K562 (cell line): ENCODE results near the gene RAB1B. TPM values are rescaled to one million over a fixed set of nuclear protein-coding genes. Genes with fewer than 3 reads are reported as not detected.
A peak's percentile ranks its signal among the peaks of the same experiment; 100 is the strongest.

Experiments used
- CCNT2 ChIP-seq: IDR thresholded peaks from 2 replicates; pipeline ENCODE4 v1.6.1; 2011; ENCODE audit warnings: borderline replicate concordance, low read depth, mild to moderate bottlenecking, moderate library complexity, mixed read lengths, low read length; ENCODE audit not compliant: insufficient read length; ENCODE audit errors: extremely low read depth
- COPS2 ChIP-seq: fragments of 450-650 bp; conservative IDR thresholded peaks from 2 replicates; pipeline ENCODE4 v1.6.1; 2016; ENCODE audit warnings: mild to moderate bottlenecking, moderate library complexity
- ETV5 ChIP-seq: sonication (generic); formaldehyde crosslinking; IDR thresholded peaks from 2 replicates; pipeline ENCODE4 v1.4.0; 2020; ENCODE audit warnings: low read depth, mild to moderate bottlenecking, missing genetic modification reagents
- GTF2B ChIP-seq: IDR thresholded peaks from 2 replicates; pipeline ENCODE4 v1.6.1; 2011; ENCODE audit not compliant: insufficient read length; ENCODE audit errors: extremely low read depth
- HNRNPK ChIP-seq: fragments of 200-400 bp; formaldehyde crosslinking; IDR thresholded peaks from one replicate; pipeline ENCODE4 v1.6.1; 2018; ENCODE audit warnings: mild to moderate bottlenecking, low read depth, low read length; ENCODE audit not compliant: poor library complexity, severe bottlenecking
- KLF1 ChIP-seq: fragments of 450-650 bp; IDR thresholded peaks from 2 replicates; pipeline ENCODE4 v1.6.1; 2016; ENCODE audit warnings: missing genetic modification characterization, missing compliant biosample characterization
- NFYB ChIP-seq: IDR thresholded peaks from 2 replicates; pipeline ENCODE4 v1.6.1; 2011; ENCODE audit warnings: mild to moderate bottlenecking, moderate library complexity; ENCODE audit not compliant: insufficient read length; ENCODE audit errors: extremely low read depth
- RHOXF2B ChIP-seq: fragments of 250-450 bp; sonication (Bioruptor Pico); conservative IDR thresholded peaks from 2 replicates; pipeline ENCODE4 v1.5.1; 2021
- ZNF717 ChIP-seq: fragments of 250-450 bp; sonication (Bioruptor Pico); IDR thresholded peaks from 2 replicates; pipeline ENCODE4 v1.5.0; 2021
- polyA plus RNA-seq, 8 experiments: library from polyadenylated mRNA; depleted of rRNA in 4 of 8; stranded (reverse) in 5 of 8; unstranded in 3 of 8; fragments of >200 nt; fragmentation: Nextera tagmentation in 2 of 8; fragmentation: Illumina TruSeq in 1 of 8; extraction: Ambion mirVana in 2 of 8; extraction: Trizol in 1 of 8; gene quantifications; 2 replicates each; pipeline versions ENCODE4 v1.2.1 to v1.2.3, GENCODE V29; 2011 to 2014; ENCODE audit warnings: inconsistent platforms in 1 of 8, missing spikeins in 1 of 8
- total RNA-seq, 7 experiments: library from RNA; depleted of rRNA in 6 of 7; stranded (reverse); fragments of >200 nt in 6 of 7; fragmentation: Illumina TruSeq in 2 of 7; extraction: Trizol in 2 of 7; gene quantifications; 2 replicates each; pipeline versions ENCODE4 v1.2.1 to v1.2.3, GENCODE V29; 2011 to 2021; ENCODE audit warnings: low replicate concordance in 1 of 7
- TF ChIP-seq, protein P1 (sequence below): fragments of 450-650 bp; IDR thresholded peaks from 2 replicates; pipeline ENCODE4 v1.6.1; 2016; ENCODE audit warnings: mild to moderate bottlenecking
- TF ChIP-seq, protein P2 (sequence below): fragments of 200-800 bp; sonication (Bioruptor generic); IDR thresholded peaks from 2 replicates; pipeline ENCODE4 v1.6.1; 2016; ENCODE audit warnings: missing genetic modification characterization, missing compliant biosample characterization
- TF ChIP-seq, protein P3 (sequence below): sonication (generic); formaldehyde crosslinking; IDR thresholded peaks from 2 replicates; pipeline ENCODE4 v1.8.0; 2023; ENCODE audit warnings: mild to moderate bottlenecking, missing genetic modification reagents
- TF ChIP-seq, protein P4 (sequence below): fragments of 250-450 bp; sonication (Bioruptor Pico); IDR thresholded peaks from 2 replicates; pipeline ENCODE4 v1.4.0; 2020; ENCODE audit warnings: mild to moderate bottlenecking, moderate library complexity, borderline replicate concordance

RAB1B gene
- total and polyA plus RNA-seq, 9 of the 15 experiments (the other 6 are each of a cell fraction or from before 2014, with no cell fraction given): 5.6 to 146 (median 98.6) TPM

GRCh38 chr11:66282468-66283455, 14.3 kb downstream of the RAB1B start (continued):
- TF ChIP-seq, protein P1, sequence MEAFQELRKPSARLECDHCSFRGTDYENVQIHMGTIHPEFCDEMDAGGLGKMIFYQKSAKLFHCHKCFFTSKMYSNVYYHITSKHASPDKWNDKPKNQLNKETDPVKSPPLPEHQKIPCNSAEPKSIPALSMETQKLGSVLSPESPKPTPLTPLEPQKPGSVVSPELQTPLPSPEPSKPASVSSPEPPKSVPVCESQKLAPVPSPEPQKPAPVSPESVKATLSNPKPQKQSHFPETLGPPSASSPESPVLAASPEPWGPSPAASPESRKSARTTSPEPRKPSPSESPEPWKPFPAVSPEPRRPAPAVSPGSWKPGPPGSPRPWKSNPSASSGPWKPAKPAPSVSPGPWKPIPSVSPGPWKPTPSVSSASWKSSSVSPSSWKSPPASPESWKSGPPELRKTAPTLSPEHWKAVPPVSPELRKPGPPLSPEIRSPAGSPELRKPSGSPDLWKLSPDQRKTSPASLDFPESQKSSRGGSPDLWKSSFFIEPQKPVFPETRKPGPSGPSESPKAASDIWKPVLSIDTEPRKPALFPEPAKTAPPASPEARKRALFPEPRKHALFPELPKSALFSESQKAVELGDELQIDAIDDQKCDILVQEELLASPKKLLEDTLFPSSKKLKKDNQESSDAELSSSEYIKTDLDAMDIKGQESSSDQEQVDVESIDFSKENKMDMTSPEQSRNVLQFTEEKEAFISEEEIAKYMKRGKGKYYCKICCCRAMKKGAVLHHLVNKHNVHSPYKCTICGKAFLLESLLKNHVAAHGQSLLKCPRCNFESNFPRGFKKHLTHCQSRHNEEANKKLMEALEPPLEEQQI: no peak
- TF ChIP-seq NFYB (no peak), ZNF717 (no peak), COPS2 (no peak), GTF2B (no peak), CCNT2 (peak; percentile 68), HNRNPK (no peak), ETV5 (CRISPR knock-in tag) (no peak), RHOXF2B (CRISPR knock-in tag) (no peak), KLF1 (tag) (no peak)
- TF ChIP-seq, protein P2, sequence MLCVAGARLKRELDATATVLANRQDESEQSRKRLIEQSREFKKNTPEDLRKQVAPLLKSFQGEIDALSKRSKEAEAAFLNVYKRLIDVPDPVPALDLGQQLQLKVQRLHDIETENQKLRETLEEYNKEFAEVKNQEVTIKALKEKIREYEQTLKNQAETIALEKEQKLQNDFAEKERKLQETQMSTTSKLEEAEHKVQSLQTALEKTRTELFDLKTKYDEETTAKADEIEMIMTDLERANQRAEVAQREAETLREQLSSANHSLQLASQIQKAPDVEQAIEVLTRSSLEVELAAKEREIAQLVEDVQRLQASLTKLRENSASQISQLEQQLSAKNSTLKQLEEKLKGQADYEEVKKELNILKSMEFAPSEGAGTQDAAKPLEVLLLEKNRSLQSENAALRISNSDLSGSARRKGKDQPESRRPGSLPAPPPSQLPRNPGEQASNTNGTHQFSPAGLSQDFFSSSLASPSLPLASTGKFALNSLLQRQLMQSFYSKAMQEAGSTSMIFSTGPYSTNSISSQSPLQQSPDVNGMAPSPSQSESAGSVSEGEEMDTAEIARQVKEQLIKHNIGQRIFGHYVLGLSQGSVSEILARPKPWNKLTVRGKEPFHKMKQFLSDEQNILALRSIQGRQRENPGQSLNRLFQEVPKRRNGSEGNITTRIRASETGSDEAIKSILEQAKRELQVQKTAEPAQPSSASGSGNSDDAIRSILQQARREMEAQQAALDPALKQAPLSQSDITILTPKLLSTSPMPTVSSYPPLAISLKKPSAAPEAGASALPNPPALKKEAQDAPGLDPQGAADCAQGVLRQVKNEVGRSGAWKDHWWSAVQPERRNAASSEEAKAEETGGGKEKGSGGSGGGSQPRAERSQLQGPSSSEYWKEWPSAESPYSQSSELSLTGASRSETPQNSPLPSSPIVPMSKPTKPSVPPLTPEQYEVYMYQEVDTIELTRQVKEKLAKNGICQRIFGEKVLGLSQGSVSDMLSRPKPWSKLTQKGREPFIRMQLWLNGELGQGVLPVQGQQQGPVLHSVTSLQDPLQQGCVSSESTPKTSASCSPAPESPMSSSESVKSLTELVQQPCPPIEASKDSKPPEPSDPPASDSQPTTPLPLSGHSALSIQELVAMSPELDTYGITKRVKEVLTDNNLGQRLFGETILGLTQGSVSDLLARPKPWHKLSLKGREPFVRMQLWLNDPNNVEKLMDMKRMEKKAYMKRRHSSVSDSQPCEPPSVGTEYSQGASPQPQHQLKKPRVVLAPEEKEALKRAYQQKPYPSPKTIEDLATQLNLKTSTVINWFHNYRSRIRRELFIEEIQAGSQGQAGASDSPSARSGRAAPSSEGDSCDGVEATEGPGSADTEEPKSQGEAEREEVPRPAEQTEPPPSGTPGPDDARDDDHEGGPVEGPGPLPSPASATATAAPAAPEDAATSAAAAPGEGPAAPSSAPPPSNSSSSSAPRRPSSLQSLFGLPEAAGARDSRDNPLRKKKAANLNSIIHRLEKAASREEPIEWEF (CRISPR knock-in tag): no peak
- TF ChIP-seq, protein P3, sequence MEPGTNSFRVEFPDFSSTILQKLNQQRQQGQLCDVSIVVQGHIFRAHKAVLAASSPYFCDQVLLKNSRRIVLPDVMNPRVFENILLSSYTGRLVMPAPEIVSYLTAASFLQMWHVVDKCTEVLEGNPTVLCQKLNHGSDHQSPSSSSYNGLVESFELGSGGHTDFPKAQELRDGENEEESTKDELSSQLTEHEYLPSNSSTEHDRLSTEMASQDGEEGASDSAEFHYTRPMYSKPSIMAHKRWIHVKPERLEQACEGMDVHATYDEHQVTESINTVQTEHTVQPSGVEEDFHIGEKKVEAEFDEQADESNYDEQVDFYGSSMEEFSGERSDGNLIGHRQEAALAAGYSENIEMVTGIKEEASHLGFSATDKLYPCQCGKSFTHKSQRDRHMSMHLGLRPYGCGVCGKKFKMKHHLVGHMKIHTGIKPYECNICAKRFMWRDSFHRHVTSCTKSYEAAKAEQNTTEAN (CRISPR knock-in tag): no peak
- TF ChIP-seq, protein P4, sequence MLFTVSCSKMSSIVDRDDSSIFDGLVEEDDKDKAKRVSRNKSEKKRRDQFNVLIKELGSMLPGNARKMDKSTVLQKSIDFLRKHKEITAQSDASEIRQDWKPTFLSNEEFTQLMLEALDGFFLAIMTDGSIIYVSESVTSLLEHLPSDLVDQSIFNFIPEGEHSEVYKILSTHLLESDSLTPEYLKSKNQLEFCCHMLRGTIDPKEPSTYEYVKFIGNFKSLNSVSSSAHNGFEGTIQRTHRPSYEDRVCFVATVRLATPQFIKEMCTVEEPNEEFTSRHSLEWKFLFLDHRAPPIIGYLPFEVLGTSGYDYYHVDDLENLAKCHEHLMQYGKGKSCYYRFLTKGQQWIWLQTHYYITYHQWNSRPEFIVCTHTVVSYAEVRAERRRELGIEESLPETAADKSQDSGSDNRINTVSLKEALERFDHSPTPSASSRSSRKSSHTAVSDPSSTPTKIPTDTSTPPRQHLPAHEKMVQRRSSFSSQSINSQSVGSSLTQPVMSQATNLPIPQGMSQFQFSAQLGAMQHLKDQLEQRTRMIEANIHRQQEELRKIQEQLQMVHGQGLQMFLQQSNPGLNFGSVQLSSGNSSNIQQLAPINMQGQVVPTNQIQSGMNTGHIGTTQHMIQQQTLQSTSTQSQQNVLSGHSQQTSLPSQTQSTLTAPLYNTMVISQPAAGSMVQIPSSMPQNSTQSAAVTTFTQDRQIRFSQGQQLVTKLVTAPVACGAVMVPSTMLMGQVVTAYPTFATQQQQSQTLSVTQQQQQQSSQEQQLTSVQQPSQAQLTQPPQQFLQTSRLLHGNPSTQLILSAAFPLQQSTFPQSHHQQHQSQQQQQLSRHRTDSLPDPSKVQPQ (CRISPR knock-in tag): no peak
